A204.1 (cell line): Measurements from ENCODE around the gene COLEC11.
"Not testable (repeated sequence)": the region's sequence is repeated elsewhere in the genome, so short reads cannot be mapped to it uniquely, and the experiment has no call there.

ENCODE experiments used
- FAIRE-seq: peaks from 2 replicates; lab custom pipeline; 2012; peaks lifted over from hg19 to GRCh38; lab: Jason Lieb, UNC

The COLEC11 gene

GRCh38 chr2:3654531-3655225 lies 59.8 kb downstream of the COLEC11 start:
- FAIRE-seq = no peak

GRCh38 chr2:3655871-3656761 lies 61.2 kb downstream of the COLEC11 start:
- FAIRE-seq = no peak

GRCh38 chr2:3656762-3657721 lies 62.1 kb downstream of the COLEC11 start:
- no peak for FAIRE-seq

GRCh38 chr2:3657881-3658280 lies 63.0 kb downstream of the COLEC11 start, which contains the start of gene ALLC:
ALLC (plus strand) TSS chr2:3658200; CDS start chr2:3671158, 12,958 bp downstream.
- no peak for FAIRE-seq

- FAIRE-seq = no peak
Measured at GRCh38 chr2:3659447-3660432, 64.8 kb downstream of the COLEC11 start.

- not testable (repeated sequence) for FAIRE-seq
Measured at GRCh38 chr2:3660640-3661039, 65.7 kb downstream of the COLEC11 start.

GRCh38 chr2:3661149-3661660 lies 66.3 kb downstream of the COLEC11 start:
- FAIRE-seq = no peak

GRCh38 chr2:3662239-3662638 lies 67.3 kb downstream of the COLEC11 start:
- FAIRE-seq = no peak

GRCh38 chr2:3664118-3664517 lies 69.2 kb downstream of the COLEC11 start:
- FAIRE-seq = no peak

- no peak for FAIRE-seq
Measured at GRCh38 chr2:3664925-3665324, 70.0 kb downstream of the COLEC11 start.

GRCh38 chr2:3665886-3666612 lies 71.1 kb downstream of the COLEC11 start:
- FAIRE-seq = no peak

- no peak for FAIRE-seq
Measured at GRCh38 chr2:3666613-3666975, 71.7 kb downstream of the COLEC11 start.

- no peak for FAIRE-seq
Measured at GRCh38 chr2:3667151-3667631, 72.3 kb downstream of the COLEC11 start.

GRCh38 chr2:3669656-3670055 lies 74.7 kb downstream of the COLEC11 start:
- FAIRE-seq = no peak

- FAIRE-seq = no peak
Measured at GRCh38 chr2:3670376-3670775, 75.5 kb downstream of the COLEC11 start.

- FAIRE-seq = no peak
Measured at GRCh38 chr2:3670941-3671340, 76.0 kb downstream of the COLEC11 start.

GRCh38 chr2:3672861-3673678 lies 78.2 kb downstream of the COLEC11 start:
- FAIRE-seq = no peak

- FAIRE-seq = no peak
Measured at GRCh38 chr2:3674066-3674845, 79.3 kb downstream of the COLEC11 start.
